Lower leg skin (tissue), 4 donors: ENCODE results near the gene GABARAP. TPM values are rescaled to one million over a fixed set of nuclear protein-coding genes. Genes with fewer than 3 reads are reported as not detected.

Experiments
- DNase-seq, 2 donors: peaks; one replicate each; pipeline ENCODE4 v3.0.0-alpha.2; 2019; ENCODE audit warnings: low spot score in 2 of 2
- H3K4me3 ChIP-seq: fragments of 200-600 bp; sonication (generic); 2 replicates; pipeline ENCODE4 v1.5.1; 2017; ENCODE audit warnings: mild to moderate bottlenecking, low read depth; ENCODE audit not compliant: poor library complexity, severe bottlenecking
- CTCF ChIP-seq, 3 donors: fragments of 450-650 bp; IDR thresholded peaks; one replicate each; pipeline ENCODE4 v1.5.1; 2016; ENCODE audit warnings: antibody characterized with exemption in 3 of 3, mild to moderate bottlenecking in 3 of 3, moderate library complexity in 2 of 3
- POLR2A ChIP-seq, 2 donors: fragments of 450-650 bp; IDR thresholded peaks; one replicate each; pipeline ENCODE4 v1.6.1; 2016 to 2017; ENCODE audit warnings: antibody characterized with exemption in 2 of 2, mild to moderate bottlenecking in 1 of 2, moderate library complexity in 1 of 2
- WGBS, 2 donors: methylation state at CpG; one replicate each; pipeline ENCODE4 v1.1.5; 2018; 5-methylcytosine and 5-hydroxymethylcytosine counted together
- intact Hi-C: fragments of 100-400 bp; cut with DNase I; formaldehyde crosslinking; loops from one replicate; pipeline ENCODE4 v1.15.0; 2023; ENCODE audit warnings: low total_unique reads
- total RNA-seq, 4 donors: library from RNA; depleted of rRNA; stranded (reverse); fragments of >200 nt; gene quantifications; one replicate each; pipeline ENCODE4 v1.1.0, GENCODE V29; 2016

The GABARAP gene
- total RNA-seq, 4 donors from 2014 or later: 253 to 667 (median 538) TPM

- TF ChIP-seq CTCF (IDR thresholded peaks at IDR 0.05) (no peak), POLR2A (IDR thresholded peaks at IDR 0.05) (peak in 1 of 2 donors; percentile 57)
- peak within 1 kb of the TSS; percentile 90 for H3K4me3 ChIP-seq
- intact Hi-C loops: no loop called here
- DNase-seq: peak; percentile 90 to 99
- 1% methylated on average over 43 to 50 of the region's 63 CpGs for WGBS, 2 donors
These were observed 22.2 kb downstream of the GABARAP start, which contains the start of the genes ACADVL and DLG4 for GRCh38 chr17:7219812-7220592. ACADVL (plus strand) TSS chr17:7219938; CDS start chr17:7219985, 47 bp downstream. DLG4 (minus strand) TSS chr17:7219836.

GRCh38 chr17:7219229-7219811 lies 22.9 kb downstream of the GABARAP start:
- no peak for DNase-seq
- intact Hi-C loops: no loop called here
- H3K4me3 ChIP-seq: peak overlapping the region; percentile 90
- 15 to 17% methylated on average over 12 of the region's 12 CpGs for WGBS, 2 donors
- TF ChIP-seq CTCF (IDR thresholded peaks at IDR 0.05) (no peak), POLR2A (IDR thresholded peaks at IDR 0.05) (no peak)

GRCh38 chr17:7218758-7219157 lies 23.5 kb downstream of the GABARAP start:
- 69 to 82% methylated on average over 6 of the region's 6 CpGs for WGBS, 2 donors
- no peak overlapping the region for H3K4me3 ChIP-seq
- intact Hi-C loops: no loop called here
- no peak for DNase-seq
- no peak for TF ChIP-seq CTCF (IDR thresholded peaks at IDR 0.05)
- no peak for TF ChIP-seq POLR2A (IDR thresholded peaks at IDR 0.05)

GRCh38 chr17:7218166-7218565 lies 24.1 kb downstream of the GABARAP start:
- H3K4me3 ChIP-seq: no peak overlapping the region
- DNase-seq: no peak
- intact Hi-C loops: no loop called here
- WGBS, 2 donors: 68 to 69% methylated on average over 6 of the region's 6 CpGs
- TF ChIP-seq CTCF (IDR thresholded peaks at IDR 0.05): no peak
- TF ChIP-seq POLR2A (IDR thresholded peaks at IDR 0.05): no peak

- TF ChIP-seq POLR2A (IDR thresholded peaks at IDR 0.05) (no peak), CTCF (IDR thresholded peaks at IDR 0.05) (no peak)
- H3K4me3 ChIP-seq: no peak overlapping the region
- no peak for DNase-seq
- whole genome bisulfite sequencing, 2 donors: 0 to 1% methylated on average over 23 to 27 of the region's 32 CpGs
- intact Hi-C loops: no loop called here
These were observed 24.9 kb downstream of the GABARAP start for GRCh38 chr17:7217113-7217987.
